OCI-M2 (cell line): Measurements from ENCODE around the gene ARGLU1.
A peak's percentile ranks its signal among the peaks of the same experiment; 100 is the strongest.
"Not testable (repeated sequence)": the region's sequence is repeated elsewhere in the genome, so short reads cannot be mapped to it uniquely, and the experiment has no call there.

Source experiments
- DNase-seq: peaks from one replicate; lab custom pipeline; 2025; ENCODE audit not compliant: unreplicated experiment; lab: John Stamatoyannopoulos, UW

ARGLU1 gene, protein sequence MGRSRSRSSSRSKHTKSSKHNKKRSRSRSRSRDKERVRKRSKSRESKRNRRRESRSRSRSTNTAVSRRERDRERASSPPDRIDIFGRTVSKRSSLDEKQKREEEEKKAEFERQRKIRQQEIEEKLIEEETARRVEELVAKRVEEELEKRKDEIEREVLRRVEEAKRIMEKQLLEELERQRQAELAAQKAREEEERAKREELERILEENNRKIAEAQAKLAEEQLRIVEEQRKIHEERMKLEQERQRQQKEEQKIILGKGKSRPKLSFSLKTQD

DNA sequence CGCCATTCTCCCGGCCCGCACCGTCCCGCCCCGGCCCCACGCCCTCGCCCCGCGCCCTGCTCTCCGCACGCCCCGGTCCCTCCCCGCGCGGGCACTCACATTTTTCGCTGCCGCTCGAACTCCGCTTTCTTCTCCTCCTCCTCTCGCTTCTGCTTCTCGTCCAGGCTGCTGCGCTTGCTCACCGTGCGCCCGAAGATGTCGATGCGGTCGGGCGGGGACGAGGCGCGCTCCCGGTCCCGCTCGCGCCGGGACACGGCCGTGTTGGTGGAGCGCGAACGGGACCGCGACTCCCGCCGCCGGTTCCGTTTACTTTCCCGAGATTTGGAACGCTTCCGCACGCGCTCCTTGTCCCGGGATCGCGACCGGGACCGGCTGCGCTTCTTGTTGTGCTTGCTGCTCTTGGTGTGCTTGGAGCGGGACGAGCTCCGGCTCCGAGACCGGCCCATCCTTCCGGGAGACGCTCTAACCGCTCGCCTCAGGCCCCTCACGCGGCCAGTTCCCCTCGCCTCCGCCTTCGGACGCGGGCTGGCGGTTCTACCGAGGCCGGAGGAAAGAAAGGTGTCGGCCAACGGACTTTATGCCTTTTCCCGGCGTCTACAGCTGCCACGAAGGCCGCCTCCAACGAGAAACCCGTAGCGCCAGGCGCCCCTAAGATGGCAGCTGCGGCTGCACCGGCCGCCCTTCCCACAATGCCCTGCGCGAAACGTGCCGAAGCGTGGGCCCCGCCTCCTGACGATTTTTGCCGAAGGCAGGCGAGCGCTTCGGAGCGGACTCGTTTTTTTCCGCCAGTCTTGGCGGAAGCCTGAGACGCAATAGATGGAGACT lies at the start of gene ARGLU1:
TSS of gene ARGLU1 (minus strand) at position 664 of the 825 bp plus-strand sequence. CDS start at position 446, 218 bp downstream.
- DNase-seq, result peak; percentile 17

DNA sequence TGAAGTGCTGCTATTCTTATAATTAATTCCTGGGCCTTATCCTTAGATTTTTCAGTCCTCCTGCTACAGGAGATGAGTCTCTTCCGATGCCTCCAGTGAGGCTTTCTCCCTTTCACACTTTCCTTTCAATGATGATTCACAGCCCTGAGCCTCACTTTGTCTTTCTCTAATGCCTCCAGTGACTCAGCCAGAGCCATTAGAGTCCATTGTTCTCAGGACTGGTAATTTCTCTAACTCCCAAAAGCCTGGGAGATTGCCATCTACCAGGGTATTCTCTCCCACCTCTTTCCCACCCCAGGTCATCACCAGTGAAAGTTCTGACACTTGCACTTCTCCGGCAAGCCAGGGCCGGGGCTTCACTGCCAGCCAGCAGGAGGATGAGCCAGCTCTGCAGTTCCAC lies 49.6 kb upstream of the ARGLU1 start:
- no peak for DNase-seq

DNA sequence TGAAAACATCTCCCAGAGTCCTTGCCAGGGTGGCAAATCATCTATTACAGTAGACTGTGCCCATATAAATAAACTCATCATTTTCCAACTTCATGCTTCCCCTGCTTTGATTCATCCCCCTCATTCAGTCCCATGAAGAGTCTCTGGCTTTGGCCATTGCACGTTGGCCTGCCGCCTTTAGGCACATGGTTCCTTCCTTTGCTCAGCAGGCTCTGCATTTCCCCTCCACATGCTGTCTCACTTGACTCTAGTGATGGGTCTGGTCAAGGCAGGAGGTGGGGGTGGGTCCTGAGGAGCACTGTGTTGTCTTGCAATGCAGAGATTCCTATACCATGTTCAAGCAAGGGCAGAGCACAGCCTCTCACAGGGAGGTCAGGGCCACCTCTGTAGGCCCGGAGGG lies 48.8 kb upstream of the ARGLU1 start:
- no peak for DNase-seq

DNA sequence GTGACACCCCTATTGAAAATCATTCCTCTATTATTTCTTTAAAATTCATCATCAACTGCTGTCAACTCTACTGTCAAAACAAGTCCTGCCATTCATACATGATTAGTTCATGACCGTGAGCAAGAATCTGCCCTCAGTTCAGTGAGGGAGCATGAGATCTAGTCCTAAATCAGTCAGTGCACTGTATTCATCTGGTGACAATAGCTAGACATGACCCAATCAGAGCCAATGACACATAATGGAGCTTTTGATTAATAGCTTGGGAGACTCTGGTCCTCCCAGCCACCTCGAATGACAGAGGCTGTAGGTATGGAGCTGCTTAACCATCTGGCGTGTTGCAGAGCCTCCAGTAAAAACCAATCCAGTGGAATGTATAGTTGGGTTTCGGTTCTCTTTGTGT lies 46.9 kb upstream of the ARGLU1 start:
- DNase-seq, result no peak

DNA sequence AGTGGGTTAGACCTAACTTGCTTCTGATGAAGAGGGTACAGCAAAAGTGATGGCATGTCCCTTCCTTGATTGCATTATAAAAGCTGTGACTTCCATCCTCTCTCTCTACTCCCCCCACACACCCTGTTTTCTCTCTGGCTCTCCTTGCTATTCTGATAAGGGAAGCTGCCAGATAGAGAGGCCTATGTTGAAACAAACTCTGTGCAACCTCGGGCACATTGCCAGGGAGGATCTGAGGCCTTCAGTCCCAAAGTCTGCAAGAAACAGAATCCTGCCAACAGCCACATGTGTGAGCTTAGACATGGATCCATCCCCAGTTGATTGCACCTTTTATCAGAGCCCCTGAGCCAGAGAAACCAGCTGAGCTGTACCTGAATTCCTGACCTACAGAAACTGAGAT lies 44.8 kb upstream of the ARGLU1 start:
- no peak for DNase-seq

DNA sequence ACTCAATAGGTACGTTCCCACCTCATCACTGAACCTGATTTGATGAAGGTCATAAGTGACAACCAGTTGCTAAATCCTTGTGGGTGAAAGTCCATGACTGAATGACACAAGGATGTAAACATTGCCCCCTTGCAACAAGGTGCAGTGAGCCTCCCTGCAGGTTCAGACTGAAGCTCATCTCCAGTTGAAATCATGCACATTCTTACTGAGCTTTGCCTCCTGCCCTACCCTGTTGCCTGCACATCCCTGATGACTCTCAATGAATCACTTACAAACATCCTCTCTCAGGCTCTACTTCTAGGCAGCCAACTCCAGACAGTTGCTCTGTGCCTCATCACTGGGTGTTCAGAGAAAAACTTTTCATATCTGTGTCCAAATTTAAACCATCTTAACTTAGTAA lies 42.5 kb upstream of the ARGLU1 start:
- DNase-seq, result no peak

DNA sequence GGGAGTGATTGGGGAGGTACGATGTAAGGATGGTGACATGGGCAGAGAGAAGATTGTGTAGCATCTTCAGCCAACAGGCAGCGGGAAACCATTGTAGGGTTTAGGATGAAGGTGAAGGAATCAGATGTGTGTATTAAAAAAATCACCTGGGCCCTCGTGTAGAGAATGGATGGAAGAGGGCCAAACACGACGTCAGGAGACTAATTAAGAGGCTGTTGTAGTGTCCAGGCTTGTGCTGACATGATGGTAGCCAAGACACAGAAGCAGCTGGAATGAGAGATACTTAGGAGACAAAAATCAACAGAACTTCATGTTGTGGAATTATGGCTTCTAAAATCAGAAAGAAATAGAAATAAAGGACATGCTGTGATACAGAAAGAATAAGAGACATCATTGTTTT lies 41.2 kb upstream of the ARGLU1 start:
- no peak for DNase-seq

DNA sequence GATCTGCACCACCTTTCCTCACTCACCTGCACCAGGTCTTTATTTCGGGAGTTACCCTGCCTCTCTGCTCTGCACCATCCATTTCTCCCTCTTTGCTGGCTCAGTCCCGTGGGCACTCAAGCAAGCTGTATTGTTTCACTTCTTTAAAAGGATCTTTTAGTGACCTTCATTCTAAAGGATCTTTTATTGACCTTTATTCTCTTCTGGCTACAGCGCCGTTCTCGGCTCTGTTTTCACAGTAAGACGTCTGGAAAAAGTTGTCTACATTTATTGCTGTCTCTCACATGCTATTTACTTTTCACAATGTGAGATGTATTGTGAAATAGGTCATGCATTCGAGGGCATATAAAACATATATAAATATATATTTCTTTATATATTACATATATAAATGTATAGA lies 35.6 kb upstream of the ARGLU1 start:
- no peak for DNase-seq

DNA sequence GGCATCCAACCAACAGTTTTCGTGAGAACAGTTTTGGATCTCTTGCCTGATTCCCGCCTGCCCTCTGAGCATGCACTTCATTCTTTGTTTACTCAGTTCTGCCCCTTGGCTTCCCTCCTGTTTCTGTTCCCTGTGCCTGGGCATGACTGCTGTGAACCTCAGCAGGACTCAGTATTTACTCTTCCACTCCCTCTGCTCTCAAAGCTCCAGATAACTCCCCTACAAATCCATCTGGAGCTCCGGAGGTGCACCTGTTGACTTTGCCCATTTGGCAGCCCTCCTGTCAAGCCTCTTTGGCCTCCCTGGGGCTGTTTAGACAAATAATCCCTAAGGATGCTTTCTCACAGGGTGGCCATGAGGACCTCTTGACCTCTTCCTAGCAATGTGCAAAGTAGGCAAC lies 34.2 kb upstream of the ARGLU1 start:
- no peak for DNase-seq

DNA sequence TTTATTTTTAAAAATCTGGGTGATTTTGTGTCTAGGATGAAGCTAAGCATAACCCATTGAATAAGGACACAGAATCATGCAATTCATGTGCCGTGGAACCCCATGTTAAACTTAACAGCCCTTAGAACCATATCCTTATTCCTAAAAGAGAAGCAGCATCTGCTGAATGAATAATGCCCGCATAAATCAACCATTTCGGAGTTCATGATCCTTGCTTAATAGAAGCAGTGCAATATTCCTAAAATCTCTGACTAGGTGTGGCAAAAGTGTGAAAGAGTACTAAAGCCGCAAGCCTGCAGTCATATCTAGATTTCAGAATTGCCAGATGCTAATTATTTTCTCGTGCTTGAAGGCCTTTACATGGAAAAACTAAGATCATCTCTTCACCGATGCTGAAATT lies 33.6 kb upstream of the ARGLU1 start:
- DNase-seq, result no peak

DNA sequence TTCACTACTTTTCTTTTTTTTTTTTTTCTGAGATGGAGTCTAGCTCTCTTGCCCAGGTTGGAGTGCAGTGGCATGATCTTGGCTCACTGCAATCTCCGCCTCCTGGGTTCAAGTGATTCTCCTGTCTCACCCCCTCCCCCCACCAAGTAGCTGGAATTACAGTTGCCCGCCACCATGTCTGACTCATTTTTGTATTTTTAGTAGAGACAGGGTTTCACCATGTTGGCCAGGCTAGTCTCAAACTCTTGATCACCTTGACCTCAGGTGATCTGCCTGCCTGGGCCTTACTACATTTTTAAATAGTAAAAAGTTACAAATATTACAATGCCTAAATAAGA lies 32.8 kb upstream of the ARGLU1 start:
- not testable (repeated sequence) for DNase-seq

DNA sequence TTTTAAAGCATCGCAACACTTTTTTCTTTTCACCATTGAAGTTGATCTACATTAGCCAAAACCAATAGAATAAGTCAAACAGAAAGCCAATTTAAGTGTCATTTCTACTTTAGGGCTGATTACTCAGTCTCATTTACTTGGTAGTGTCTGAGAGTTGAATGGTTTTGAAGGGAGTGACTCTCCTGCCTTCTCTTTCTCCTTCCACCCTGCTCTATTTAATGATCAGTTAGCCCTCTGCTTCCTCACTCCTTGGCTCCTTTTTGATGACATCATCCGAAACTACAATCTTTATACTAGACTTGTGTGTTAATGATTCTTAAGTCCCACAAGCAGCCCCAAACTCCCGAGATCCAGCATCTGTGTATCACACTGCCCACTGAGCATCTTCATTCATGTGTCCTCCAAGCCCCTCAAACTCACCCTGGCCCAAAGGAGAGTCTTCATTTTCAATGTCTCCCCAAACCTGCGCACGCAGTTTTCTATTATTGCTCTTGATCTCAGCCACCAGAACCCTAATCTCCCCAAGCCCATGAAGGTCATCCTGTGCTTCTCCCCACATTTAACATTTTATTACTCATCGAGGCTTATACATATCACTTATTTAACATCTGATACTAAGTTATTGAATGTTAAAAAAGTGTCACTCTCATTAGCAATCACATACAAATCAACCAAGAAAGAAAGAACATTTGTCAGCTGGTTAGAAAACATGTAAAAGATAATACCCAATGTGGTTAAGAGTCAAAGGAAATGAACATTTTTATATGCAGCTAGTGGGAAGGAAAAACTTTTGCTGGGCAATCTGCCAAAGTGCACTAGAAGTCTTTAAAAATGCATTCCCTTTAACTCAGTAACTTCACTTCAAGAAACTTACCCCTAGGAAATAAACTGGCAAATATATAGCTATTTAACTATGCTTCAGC lies 32.2 kb upstream of the ARGLU1 start:
- DNase-seq, result no peak

DNA sequence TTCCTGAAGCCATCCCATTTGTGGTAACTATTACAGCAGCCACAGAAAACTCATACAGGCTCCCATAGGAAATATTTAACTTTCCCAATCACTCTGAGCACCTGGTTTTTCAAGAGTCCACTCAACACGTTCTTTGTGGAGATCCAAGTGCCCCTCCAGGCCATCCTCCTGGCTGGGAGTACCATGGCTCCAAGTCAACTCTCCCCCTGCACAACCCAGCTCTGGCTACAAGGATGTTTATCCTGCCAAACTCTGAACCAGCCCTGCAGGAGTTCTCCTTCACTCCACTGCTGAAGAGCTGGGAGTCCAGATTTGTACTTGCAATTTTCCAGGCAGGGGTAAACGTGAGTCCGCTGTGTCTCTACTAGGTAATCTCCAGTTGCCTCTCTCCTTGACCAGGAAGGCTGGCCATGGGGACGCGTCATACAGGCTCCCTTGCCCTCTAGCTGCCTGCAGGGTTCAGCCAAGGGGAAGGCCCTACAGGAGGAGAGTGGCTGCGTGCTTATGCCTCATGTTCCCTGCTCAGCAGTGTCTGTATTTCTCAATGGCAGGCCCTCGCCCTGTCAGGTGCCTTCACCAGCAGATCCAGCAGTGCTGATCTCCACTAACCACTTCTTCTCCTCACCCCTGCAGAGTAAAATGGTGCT lies 29.9 kb upstream of the ARGLU1 start:
- no peak for DNase-seq

DNA sequence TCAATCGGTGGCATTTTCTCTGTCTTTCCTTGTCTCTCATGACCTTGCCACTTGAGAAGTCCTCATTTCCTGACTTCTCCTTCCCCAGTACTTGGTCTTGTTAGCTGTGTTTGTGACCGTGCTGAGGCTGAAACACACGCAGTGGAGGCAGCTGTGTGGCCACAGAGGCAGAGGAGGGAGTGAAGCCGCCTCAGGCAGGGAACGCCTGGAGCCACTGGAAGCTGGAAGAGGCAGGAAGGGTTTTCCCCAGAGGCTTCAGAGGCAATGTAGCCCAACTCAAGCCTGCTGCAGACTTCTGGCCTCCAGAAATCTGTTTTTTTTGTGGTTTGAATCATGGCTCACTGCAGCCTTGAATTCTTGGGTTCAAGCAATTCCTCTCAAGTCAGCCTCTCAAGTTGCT lies 29.2 kb upstream of the ARGLU1 start:
- no peak for DNase-seq

DNA sequence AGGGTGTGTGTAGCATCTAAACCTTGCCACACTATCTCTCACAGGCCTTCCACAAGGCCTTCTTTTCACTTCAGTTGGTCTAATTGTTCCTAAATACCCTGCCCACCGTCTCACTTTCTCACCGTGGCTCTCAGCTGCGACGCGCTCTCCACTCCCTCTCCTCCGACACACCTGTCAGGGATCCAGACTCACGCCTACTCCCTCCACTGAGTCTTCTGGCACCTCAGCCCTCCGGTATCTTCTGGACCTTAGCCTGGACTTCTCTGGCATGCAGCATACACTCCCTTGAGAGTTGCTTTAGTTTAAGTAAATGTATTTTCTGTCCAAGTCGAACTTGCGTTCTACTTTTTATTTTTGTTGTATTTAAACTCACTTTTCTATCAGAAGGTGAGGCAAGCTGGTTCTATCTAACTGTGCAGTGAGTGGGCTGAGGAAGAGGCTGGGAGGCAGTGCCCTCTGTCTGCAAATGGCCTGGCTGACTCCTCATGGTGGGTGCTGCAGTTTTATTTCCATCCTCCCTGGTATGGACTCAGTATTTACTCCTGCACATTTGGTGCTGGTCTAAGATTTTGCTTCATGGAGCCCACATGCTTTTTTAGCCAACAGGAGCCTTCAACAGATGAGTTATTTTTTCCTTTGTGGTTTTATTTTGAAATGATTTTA lies 28.5 kb upstream of the ARGLU1 start:
- DNase-seq, result no peak

DNA sequence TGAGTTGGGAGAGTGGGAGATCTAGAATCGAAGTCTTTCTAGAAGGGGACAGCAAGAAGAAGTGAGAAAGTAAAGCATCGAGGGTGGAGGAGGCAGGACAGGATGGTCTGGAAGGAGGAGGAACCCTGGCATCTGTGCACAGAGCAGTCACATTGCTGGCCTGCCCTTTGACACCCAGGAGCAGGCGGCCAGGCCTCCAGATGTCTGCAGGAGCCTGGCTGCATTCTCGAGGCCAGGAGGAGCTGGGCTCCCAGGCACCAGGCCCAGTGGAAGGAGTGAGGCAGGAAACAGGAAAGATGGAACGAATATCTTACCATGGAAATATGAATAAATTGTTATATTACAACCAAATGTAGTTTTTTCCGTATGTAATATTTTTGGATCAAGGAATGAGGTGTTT lies 27.7 kb upstream of the ARGLU1 start:
- no peak for DNase-seq

DNA sequence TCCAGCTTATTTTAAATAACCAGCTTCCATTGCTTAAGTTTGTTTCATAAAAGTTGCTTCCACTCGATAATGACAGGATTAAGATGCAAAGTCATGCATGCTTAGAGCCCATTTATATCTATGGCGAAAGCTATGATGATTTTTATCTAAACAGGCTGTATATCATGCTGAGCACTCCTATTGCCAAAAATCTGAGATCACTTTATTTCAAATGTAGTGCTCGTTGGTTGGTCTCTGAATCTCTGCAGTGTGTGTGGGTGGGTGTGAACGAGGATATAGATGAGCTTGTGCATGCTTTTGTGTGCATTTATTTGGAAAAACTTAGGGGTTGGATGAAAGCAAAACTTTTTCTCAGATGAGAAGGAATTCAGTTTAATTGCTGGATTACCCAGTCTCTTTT lies 27.0 kb upstream of the ARGLU1 start:
- DNase-seq, result no peak

DNA sequence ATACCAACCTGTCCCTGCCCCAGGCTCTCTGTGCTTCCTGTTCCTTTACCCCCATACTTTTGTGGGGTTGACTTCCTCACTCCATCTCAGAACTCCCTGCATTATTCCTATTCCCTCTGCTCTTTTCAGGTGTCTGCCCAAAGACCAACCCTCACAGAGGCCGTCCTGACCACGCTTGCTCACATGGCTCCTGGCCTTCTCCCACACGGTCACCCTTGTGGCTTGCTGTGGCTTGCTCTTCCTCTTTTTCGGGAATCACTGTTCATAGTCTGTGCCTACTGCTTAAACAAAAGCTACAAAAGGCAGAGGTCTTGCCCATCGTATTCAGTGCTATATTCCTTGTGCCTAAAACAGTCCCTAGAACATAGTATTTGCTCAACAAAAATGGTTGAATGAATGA lies 25.2 kb upstream of the ARGLU1 start:
- DNase-seq, result no peak

DNA sequence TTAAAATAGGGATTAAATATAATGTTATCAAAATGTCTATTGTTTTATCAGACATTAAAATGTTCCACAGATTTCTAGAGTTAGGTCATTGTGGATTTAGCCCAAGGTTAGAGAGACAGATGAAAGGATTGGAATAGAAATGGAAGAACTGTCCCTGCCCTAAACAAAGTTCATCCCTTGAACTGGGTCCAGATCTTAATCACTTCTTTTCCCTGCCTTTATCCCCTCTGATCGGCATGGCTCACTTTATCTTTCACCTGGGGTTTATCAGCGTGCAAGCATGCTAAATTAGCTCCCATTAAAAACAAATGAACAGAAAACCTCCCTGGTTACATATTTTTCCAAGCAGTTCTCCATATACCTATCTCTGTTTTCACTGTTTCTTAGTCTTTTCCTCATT lies 23.4 kb upstream of the ARGLU1 start:
- DNase-seq, result no peak

DNA sequence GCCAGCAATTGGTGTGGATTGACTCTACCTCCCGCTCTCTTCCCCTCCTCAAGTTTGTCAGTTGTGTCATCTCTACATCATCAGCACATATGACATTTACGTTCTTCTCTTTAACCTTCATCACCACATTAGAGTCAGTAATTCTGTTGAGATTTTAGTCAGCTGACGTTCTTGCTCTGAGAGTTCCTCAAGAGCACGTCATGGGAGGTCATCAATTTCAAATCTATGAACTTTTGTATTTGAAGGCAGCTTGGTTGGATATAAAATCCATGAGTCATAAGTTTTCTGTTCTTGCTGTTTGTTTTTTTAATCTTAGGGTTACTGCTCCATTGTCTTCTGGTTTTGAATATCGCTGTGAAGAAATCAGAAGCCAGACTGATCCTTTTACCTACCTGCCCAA lies 21.8 kb upstream of the ARGLU1 start:
- DNase-seq, result no peak

DNA sequence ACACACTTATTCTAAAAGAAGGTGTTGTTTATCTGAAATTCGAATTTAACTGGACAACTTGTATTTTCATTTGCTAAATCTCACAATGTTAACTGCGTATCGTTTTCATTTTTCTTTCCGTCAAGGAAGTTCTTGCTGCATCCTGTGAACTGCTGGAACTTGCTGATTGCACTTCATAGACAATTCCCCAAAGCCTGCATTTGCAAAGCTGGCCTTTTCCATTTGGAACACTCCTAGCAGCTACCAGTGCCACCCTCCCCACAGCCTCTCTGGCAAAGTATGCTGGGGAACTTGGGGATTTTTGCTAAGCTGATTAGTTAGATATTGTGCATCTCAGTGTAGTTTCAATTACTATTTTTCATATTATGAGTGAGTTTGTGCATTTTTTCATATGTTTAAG lies 20.4 kb upstream of the ARGLU1 start:
- DNase-seq, result no peak
